ENCODE data around the gene IFI35. TPM values are rescaled to one million over a fixed set of nuclear protein-coding genes. Genes with fewer than 3 reads are reported as not detected.

IFI35 gene
- total RNA-seq (2021; fragmentation: NEBNext Ultra II Directional; extraction: Animal tissue kit (Norgen Biotek cat#: 25700)) (2.0 and 2.5 TPM in 2 replicates), polyA plus RNA-seq (2011; rRNA removed) (4.7 and 4.9 TPM in 2 replicates), polyA minus RNA-seq (2011; rRNA and poly(A)+ RNA removed) (2.1 and 3.5 TPM in 2 replicates)
- 4.8 TPM for polyA plus RNA-seq (2011; cell fraction: cytosol; rRNA removed)
- polyA plus RNA-seq (2011; cell fraction: nucleus; rRNA removed), result 3.7 TPM
- polyA plus RNA-seq (2012, experiment 1 of 2), result 2.5 to 5.1 TPM (median 4.2 TPM) in 4 replicates
- 3.8 TPM for polyA plus RNA-seq (2012, experiment 2 of 2)
- polyA plus RNA-seq (2013, experiment 1 of 2), result 0.77 TPM
- 0.66 TPM for polyA plus RNA-seq (2013, experiment 2 of 2)
- polyA minus RNA-seq (2011; cell fraction: cytosol; rRNA and poly(A)+ RNA removed), result 3.4 TPM
- polyA minus RNA-seq (2011; cell fraction: nucleus; rRNA and poly(A)+ RNA removed), result 2.2 TPM
- long read RNA-seq, experiment 1, partial matches to known transcripts, result 1 of 1 reads
- long read RNA-seq, experiment 1, other reads (novel, unspliced or antisense), result 0 of 1 reads
- long read RNA-seq, experiment 2, partial matches to known transcripts, result 0 of 2 reads
- long read RNA-seq, experiment 2, other reads (novel, unspliced or antisense), result 0 of 2 reads

GRCh38 chr17:43006639-43007551, at the start of gene IFI35:
Gene IFI35 (plus strand): TSS chr17:43006784. CDS start chr17:43006948, 164 bp downstream.
- Histone ChIP-seq H2AFZ (ENCODE audit: low read length) (peak within 1 kb of the TSS; percentile 63), H4K91ac (replicated peaks; ENCODE audit: insufficient read length, low read length) (no peak within 1 kb of the TSS), H3K18ac (ENCODE audit: extremely low read depth, low read length) (peak within 1 kb of the TSS; percentile 64), H3K14ac (ENCODE audit: insufficient read length) (no peak within 1 kb of the TSS), H4K8ac (ENCODE audit: extremely low read depth, insufficient read depth, low read length) (peak within 1 kb of the TSS; percentile 83; the same call in 1 of the 2 replicates), H4K20me1 (replicated peaks in 1 of 2; ENCODE audit: control insufficient read depth in 1 of 2, insufficient read depth in 2 of 2, low read length in 2 of 2) (peaks cover 2 to 3% of the 10 kb centered on the region in 2 experiments), H3K79me1 (ENCODE audit: low read depth, low read length) (no peaks in the 10 kb centered on the region), H2BK12ac (ENCODE audit: low read depth, low read length) (peak within 1 kb of the TSS; percentile 75; the same call in 1 of the 2 replicates), H3K79me2 (ENCODE audit: control insufficient read depth in 1 of 2, insufficient read depth in 2 of 2, low read length in 2 of 2) (no peaks in the 10 kb centered on the region), H3K27ac (ENCODE audit: low read depth, low read length) (no peak within 1 kb of the TSS; the same call in 1 of the 2 replicates), H3K9me3 (ENCODE audit: insufficient read depth in 2 of 2, low read depth in 1 of 2, low read length in 1 of 2) (no peaks in the 10 kb centered on the region), H3K9ac (replicated peaks in 1 of 4; ENCODE audit: extremely low read depth in 1 of 4, low read depth in 3 of 4, low read length in 3 of 4) (peak within 1 kb of the TSS in 2 of 4 experiments; percentile 51; a peak in 3 of 7 replicates), H3K4me2 (ENCODE audit: insufficient read depth in 1 of 2, low read depth in 2 of 2, low read length in 2 of 2) (peak within 1 kb of the TSS; percentile 1 to 68; a peak in 3 of 4 replicates), H4K5ac (ENCODE audit: insufficient read length, low read depth, low read length) (no peak within 1 kb of the TSS), H2BK5ac (ENCODE audit: low read depth, low read length) (peak within 1 kb of the TSS; percentile 79; the same call in 1 of the 2 replicates), H2BK20ac (ENCODE audit: low read length) (no peak within 1 kb of the TSS), H3K23me2 (ENCODE audit: low read depth, low read length) (no peaks in the 10 kb centered on the region), H2AK5ac (ENCODE audit: low read depth, low read length) (no peak within 1 kb of the TSS), H3K56ac (replicated peaks; ENCODE audit: insufficient read length, low read depth, low read length) (peak within 1 kb of the TSS; percentile 62), H3K27me3 (replicated peaks in 1 of 4; ENCODE audit: control insufficient read depth in 3 of 4, extremely low read depth in 1 of 4, insufficient read depth in 3 of 4, low read length in 3 of 4) (no peaks in the 10 kb centered on the region), H2BK15ac (ENCODE audit: low read length) (0 out of 2 replicates have a peak within 1 kb of the TSS, but pooled peaks have one; percentile 8), H3K4me1 (replicated peaks in 1 of 4; ENCODE audit: control insufficient read depth in 3 of 4, insufficient read depth in 4 of 4, low read length in 3 of 4) (peaks cover 0 to 3% (median 1%) of the 10 kb centered on the region in 4 experiments; a peak in 4 of 7 replicates), H3K4ac (replicated peaks; ENCODE audit: insufficient read length, low read depth, low read length) (no peak within 1 kb of the TSS), H2BK120ac (replicated peaks; ENCODE audit: low read depth, low read length) (peak within 1 kb of the TSS; percentile 7), H3K23ac (ENCODE audit: insufficient read length) (no peak within 1 kb of the TSS), H3K4me3 (ENCODE audit: extremely low read depth in 1 of 4, insufficient read depth in 2 of 4, low read depth in 3 of 4, low read length in 4 of 4) (peak within 1 kb of the TSS in 3 of 4 experiments; percentile 8 to 54 (median 26); a peak in 5 of 8 replicates), H3K36me3 (ENCODE audit: control insufficient read depth in 2 of 4, insufficient read depth in 4 of 4, low read length in 3 of 4) (peaks cover 5 to 22% (median 15%) of the 10 kb centered on the region in 4 experiments; a peak in 7 of 8 replicates)
- ChIA-PET CTCF (ENCODE audit: partially characterized antibody) (interaction anchor here (0.6 to 1.4 kb wide), 8 partner anchors 9 to 342 kb away, joined by 3 to 7 read pairs (median 3); partner anchors contain the start of gene RPL27), POLR2A (ENCODE audit: partially characterized antibody) (interaction anchor here (0.6 to 3.5 kb wide), 10 partner anchors 7 to 737 kb away, joined by 3 to 36 read pairs (median 6); partner anchors contain the start of genes RPL27 and VAT1)
- WGBS, 2 experiments (ENCODE audit: extremely low coverage in 1 of 2, insufficient coverage in 1 of 2, insufficient read length in 1 of 2, insufficient replicate concordance in 2 of 2, low coverage in 1 of 2, low lambda C conversion rate in 2 of 2, missing lambda C conversion rate in 1 of 2), result 54% methylated on average over 18 of the region's 18 CpGs; no CpG with 5 or more reads in 1 of the 2 experiments
- FAIRE-seq (no peak), DNase-seq (ENCODE audit: low read depth in 1 of 2, low spot score in 2 of 2) (peak in 1 of 2 experiments; percentile 79)
- no peak for TF ChIP-seq E2F6 (IDR thresholded peaks at IDR 0.05)

Measured in H1 (cell line).